ENCODE results near the gene CDHR2.

Gene CDHR2

GRCh38 chr5:176619569-176620332, 70.6 kb downstream of the CDHR2 start:
- DNase-seq (ENCODE audit: low spot score): no peak

- DNase-seq (ENCODE audit: low spot score): no peak
Measured at GRCh38 chr5:176620333-176620981, 71.3 kb downstream of the CDHR2 start.

- no peak for DNase-seq (ENCODE audit: low spot score)
Measured at GRCh38 chr5:176621661-176622079, 72.5 kb downstream of the CDHR2 start.

- no peak for DNase-seq (ENCODE audit: low spot score)
Measured at GRCh38 chr5:176624142-176624541, 75.0 kb downstream of the CDHR2 start.

GRCh38 chr5:176624938-176625337, 75.8 kb downstream of the CDHR2 start:
- DNase-seq (ENCODE audit: low spot score): no peak

- DNase-seq (ENCODE audit: low spot score): no peak
Measured at GRCh38 chr5:176625512-176625911, 76.4 kb downstream of the CDHR2 start.

- no peak for DNase-seq (ENCODE audit: low spot score)
Measured at GRCh38 chr5:176625966-176626875, 77.1 kb downstream of the CDHR2 start.

- DNase-seq (ENCODE audit: low spot score): no peak
Measured at GRCh38 chr5:176626876-176627236, 77.7 kb downstream of the CDHR2 start.

- DNase-seq (ENCODE audit: low spot score): no peak
Measured at GRCh38 chr5:176627582-176627981, 78.4 kb downstream of the CDHR2 start.

GRCh38 chr5:176628406-176629228, 79.5 kb downstream of the CDHR2 start:
- no peak for DNase-seq (ENCODE audit: low spot score)

- no peak for DNase-seq (ENCODE audit: low spot score)
Measured at GRCh38 chr5:176629317-176629852, 80.2 kb downstream of the CDHR2 start.

- peak; percentile 87 for DNase-seq (ENCODE audit: low spot score)
Measured at GRCh38 chr5:176629853-176630680, 80.9 kb downstream of the CDHR2 start, which contains the start of the genes EIF4E1B and SNCB. TSS of gene EIF4E1B (plus strand) at chr5:176630675. CDS start at chr5:176642788, 12,113 bp downstream. TSS of gene SNCB (minus strand) at chr5:176630534. CDS start at chr5:176629654, 880 bp downstream.

- no peak for DNase-seq (ENCODE audit: low spot score)
Measured at GRCh38 chr5:176630681-176631222, 81.6 kb downstream of the CDHR2 start.

- DNase-seq (ENCODE audit: low spot score): no peak
Measured at GRCh38 chr5:176631383-176632200, 82.5 kb downstream of the CDHR2 start.

- no peak for DNase-seq (ENCODE audit: low spot score)
Measured at GRCh38 chr5:176632745-176633144, 83.6 kb downstream of the CDHR2 start.

- peak; percentile 45 for DNase-seq (ENCODE audit: low spot score)
Measured at GRCh38 chr5:176633598-176633997, 84.5 kb downstream of the CDHR2 start.

- DNase-seq (ENCODE audit: low spot score): no peak
Measured at GRCh38 chr5:176636426-176636825, 87.3 kb downstream of the CDHR2 start.

GRCh38 chr5:176637556-176637955, 88.4 kb downstream of the CDHR2 start:
- no peak for DNase-seq (ENCODE audit: low spot score)

GRCh38 chr5:176638437-176638836, 89.3 kb downstream of the CDHR2 start:
- DNase-seq (ENCODE audit: low spot score): no peak

All from germinal center (tissue), 1 donor.